Adrenal gland (tissue), 12 donors: ENCODE measurements around the gene HTRA3. TPM values are rescaled to one million over a fixed set of nuclear protein-coding genes. Genes with fewer than 3 reads are reported as not detected.

Experiments used
- DNase-seq, 7 donors: peaks; one replicate each; pipeline ENCODE4 v3.0.0-alpha.2; 2019 to 2020
- H3K27ac ChIP-seq, 5 donors: fragments of 200-600 bp; sonication (generic) in 4 of 5; 1 replicate in 3 of 5; 2 replicates in 2 of 5; pipeline versions ENCODE4 v1.5.1 to v1.8.0; 2016 to 2020; ENCODE audit warnings: mild to moderate bottlenecking in 1 of 5
- H3K27me3 ChIP-seq: fragments of 200-600 bp; 2 replicates; pipeline ENCODE4 v1.8.0; 2021
- H3K36me3 ChIP-seq, 2 donors: fragments of 200-600 bp; replicated peaks in 1 of 2; 1 replicate in 1 of 2; 2 replicates in 1 of 2; pipeline versions ENCODE4 v1.5.1 to v1.8.0; 2018 to 2022
- H3K4me1 ChIP-seq, 2 donors: fragments of 200-600 bp; replicated peaks in 1 of 2; 1 replicate in 1 of 2; 2 replicates in 1 of 2; pipeline versions ENCODE4 v1.5.1 to v1.8.0; 2018 to 2021
- H3K4me3 ChIP-seq, 4 donors: fragments of 200-600 bp; sonication (generic) in 3 of 4; one replicate each; pipeline ENCODE4 v1.5.1; 2016 to 2018
- H3K9me3 ChIP-seq, 3 donors: fragments of 200-600 bp; sonication (generic) in 1 of 3; replicated peaks in 1 of 3; 1 replicate in 2 of 3; 2 replicates in 1 of 3; pipeline versions ENCODE4 v1.5.1 to v1.8.0; 2016 to 2021
- CTCF ChIP-seq, 6 experiments: fragments of 450-650 bp in 4 of 6; fragments of 200-600 bp in 2 of 6; sonication (generic) in 1 of 6; IDR thresholded peaks; 1 replicate in 5 of 6; 2 replicates in 1 of 6; pipeline versions ENCODE4 v1.5.1 to v1.8.0; 2016 to 2021; ENCODE audit warnings: antibody characterized with exemption in 6 of 6, mild to moderate bottlenecking in 2 of 6, moderate library complexity in 1 of 6
- POLR2A ChIP-seq, 2 donors: fragments of 450-650 bp; IDR thresholded peaks; one replicate each; pipeline ENCODE4 v1.6.1; 2017; ENCODE audit warnings: antibody characterized with exemption in 2 of 2, mild to moderate bottlenecking in 2 of 2, moderate library complexity in 1 of 2
- WGBS, 4 donors: extraction: QIAGEN DNeasy Blood & Tissue Kit in 2 of 4; methylation state at CpG; one replicate each; pipeline versions ENCODE4 v1.1.5 to v1.1.7; 2013 to 2017; 5-methylcytosine and 5-hydroxymethylcytosine counted together
- intact Hi-C, 2 donors: fragments of 100-400 bp; cut with DNase I; formaldehyde crosslinking; loops; one replicate each; pipeline versions ENCODE4 v1.14.1 to v1.15.0; 2022 to 2023
- polyA plus RNA-seq, 3 donors: library from polyadenylated mRNA; stranded (reverse); fragments of 200-250 nt in 2 of 3; fragments of 350-450 nt in 1 of 3; fragmentation: Illumina TruSeq in 1 of 3; extraction: RNeasy Lipid Tissue Mini Kit (QIAGEN cat#74804) in 1 of 3; gene quantifications; one replicate each; pipeline ENCODE4 v1.2.3, GENCODE V29; 2013 to 2014
- total RNA-seq, 9 donors: library from RNA; depleted of rRNA in 4 of 9; stranded (reverse); fragments of >200 nt in 4 of 9; fragments of 120-200 nt in 1 of 9; fragmentation: NEBNext Ultra II Directional in 1 of 9; extraction: Animal tissue kit (Norgen Biotek cat#: 25700) in 1 of 9; gene quantifications; one replicate each; pipeline versions ENCODE4 v1.1.0 to v1.2.4, GENCODE V29; 2013 to 2023
- donor health status: healthy with polysubstance abuse.
- donor health status: Bipolar disorder and iron deficiency.
- donor health status: DM: yes; HTN: yes; CAD: no.
- donor health status: DM: no; HTN: no; CAD: no.
- donor health status: DM: no; HTN: no; CAD: no.
- donor health status: DM: yes; HTN: yes; CAD: no.

HTRA3 gene
- total and polyA plus RNA-seq, 12 donors = 1.6 to 14.0 (median 4.2) TPM

GRCh38 chr4:8231551-8232049 lies 38.0 kb upstream of the HTRA3 start:
- intact Hi-C loops = no loop called here
- Histone ChIP-seq H3K27me3 (no peaks in the 10 kb centered on the region), H3K4me1 (peaks cover 9 to 14% of the 10 kb centered on the region in 2 donors), H3K27ac (no peak overlapping the region), H3K36me3 (peaks cover 0 to 24% of the 10 kb centered on the region in 2 donors), H3K9me3 (no peaks in the 10 kb centered on the region), H3K4me3 (no peak overlapping the region)
- TF ChIP-seq POLR2A (IDR thresholded peaks at IDR 0.05) (no peak), CTCF (IDR thresholded peaks at IDR 0.05) (no peak)
- no peak for DNase-seq
- WGBS, 4 donors = 91 to 98% (median 95%) methylated on average over 8 to 21 of the region's 21 CpGs

- Histone ChIP-seq H3K27me3 (no peaks in the 10 kb centered on the region), H3K36me3 (peaks cover 0 to 35% of the 10 kb centered on the region in 2 donors), H3K4me3 (no peak overlapping the region), H3K27ac (no peak overlapping the region), H3K9me3 (no peaks in the 10 kb centered on the region), H3K4me1 (peaks cover 9 to 12% of the 10 kb centered on the region in 2 donors)
- intact Hi-C loops = no loop called here
- 94 to 100% (median 98%) methylated on average over 1 to 11 of the region's 11 CpGs for WGBS, 4 donors
- DNase-seq = no peak
- no peak for TF ChIP-seq CTCF (IDR thresholded peaks at IDR 0.05)
- no peak for TF ChIP-seq POLR2A (IDR thresholded peaks at IDR 0.05)
Measured at GRCh38 chr4:8232748-8233147, 36.8 kb upstream of the HTRA3 start.

DNA sequence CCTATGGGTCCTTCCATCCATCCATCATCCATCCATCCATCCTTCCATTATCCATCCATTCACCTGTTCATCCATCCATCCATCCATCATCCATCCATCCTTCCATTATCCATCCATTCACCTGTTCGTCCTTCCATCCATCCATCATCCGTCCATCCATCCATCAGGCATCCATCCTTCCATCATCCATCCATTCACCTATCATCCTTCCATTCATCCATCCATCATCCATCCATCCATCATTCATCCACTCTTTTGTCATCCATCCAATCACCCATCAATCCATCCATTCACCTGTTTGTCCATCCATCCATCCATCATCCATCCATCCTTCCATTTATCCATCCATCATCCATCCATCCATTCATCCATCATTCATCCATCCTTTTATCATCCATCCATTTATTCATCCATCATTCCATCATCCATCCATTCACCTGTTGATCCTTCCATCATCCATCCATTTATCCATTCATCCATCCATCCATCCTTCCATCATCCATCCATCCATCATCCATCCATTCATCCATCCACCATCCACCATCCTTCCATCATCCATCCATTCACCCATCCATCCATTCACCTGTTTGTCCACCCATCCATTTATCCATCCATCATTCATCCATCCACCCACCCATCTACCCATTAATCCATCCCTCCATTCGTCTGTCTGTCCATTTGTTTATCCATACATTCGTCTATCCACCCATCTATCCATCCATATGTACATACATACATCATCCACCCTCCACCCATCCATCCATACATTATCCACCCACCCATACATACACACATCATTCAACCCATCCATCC lies 35.7 kb upstream of the HTRA3 start:
- TF ChIP-seq CTCF (IDR thresholded peaks at IDR 0.05) = no peak
- no peak for TF ChIP-seq POLR2A (IDR thresholded peaks at IDR 0.05)
- H3K36me3 ChIP-seq = peaks cover 0 to 40% of the 10 kb centered on the region in 2 donors
- H3K9me3 ChIP-seq = no peaks in the 10 kb centered on the region
- H3K4me3 ChIP-seq = no peak overlapping the region
- H3K27me3 ChIP-seq = no peaks in the 10 kb centered on the region
- 87 to 97% (median 90%) methylated on average over 4 of the region's 4 CpGs for WGBS, 4 donors
- intact Hi-C loops = no loop called here
- no peak overlapping the region for H3K27ac ChIP-seq
- no peak for DNase-seq
- peaks cover under 1 to 1% of the 10 kb centered on the region in 2 donors for H3K4me1 ChIP-seq

- no peak for TF ChIP-seq CTCF (IDR thresholded peaks at IDR 0.05)
- no peaks in the 10 kb centered on the region for H3K9me3 ChIP-seq
- H3K36me3 ChIP-seq = peaks cover 0 to 40% of the 10 kb centered on the region in 2 donors
- H3K27ac ChIP-seq = no peak overlapping the region
- H3K27me3 ChIP-seq = no peaks in the 10 kb centered on the region
- intact Hi-C loops = no loop called here
- H3K4me1 ChIP-seq = no peaks in the 10 kb centered on the region
- DNase-seq = no peak
- H3K4me3 ChIP-seq = no peak overlapping the region
- WGBS, 4 donors = 97 to 100% (median 100%) methylated on average over 1 of the region's 1 CpG
Measured at GRCh38 chr4:8234715-8235114, 34.8 kb upstream of the HTRA3 start.
